Body of pancreas (tissue), 4 donors: Measurements from ENCODE around the gene NCAPD3.

Experiments
- POLR2A ChIP-seq, 3 donors: fragments of 450-650 bp; IDR thresholded peaks; one replicate each; pipeline ENCODE4 v1.6.1; 2016; ENCODE audit warnings: antibody characterized with exemption in 3 of 3, mild to moderate bottlenecking in 2 of 3
- TF ChIP-seq, protein P1 (sequence below), 7 experiments: fragments of 450-650 bp in 4 of 7; fragments of 200-600 bp in 3 of 7; sonication (generic) in 3 of 7; IDR thresholded peaks; one replicate each; pipeline ENCODE4 v1.5.1; 2016 to 2019; ENCODE audit warnings: antibody characterized with exemption in 7 of 7

DNA sequence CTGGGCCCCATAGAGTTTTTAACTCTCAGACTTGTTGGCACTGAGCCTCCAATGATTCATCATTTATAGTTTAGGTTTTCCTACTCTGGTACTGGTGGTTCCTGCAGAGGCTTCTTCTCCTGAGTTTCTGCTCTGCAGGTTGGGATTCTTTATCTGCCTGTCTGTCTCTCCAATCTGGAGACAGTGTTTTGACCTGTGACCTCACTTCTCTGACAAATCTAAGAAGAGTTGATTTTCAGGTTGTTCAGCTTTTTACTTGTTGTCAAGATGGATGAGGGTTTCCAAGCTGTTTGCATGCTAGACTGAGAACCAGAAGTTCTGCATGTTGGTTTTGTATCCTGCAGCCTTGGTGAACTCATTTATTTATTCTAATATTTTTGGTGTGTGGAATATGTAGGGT, 91.0 kb downstream of the NCAPD3 start:
- TF ChIP-seq, protein P1, sequence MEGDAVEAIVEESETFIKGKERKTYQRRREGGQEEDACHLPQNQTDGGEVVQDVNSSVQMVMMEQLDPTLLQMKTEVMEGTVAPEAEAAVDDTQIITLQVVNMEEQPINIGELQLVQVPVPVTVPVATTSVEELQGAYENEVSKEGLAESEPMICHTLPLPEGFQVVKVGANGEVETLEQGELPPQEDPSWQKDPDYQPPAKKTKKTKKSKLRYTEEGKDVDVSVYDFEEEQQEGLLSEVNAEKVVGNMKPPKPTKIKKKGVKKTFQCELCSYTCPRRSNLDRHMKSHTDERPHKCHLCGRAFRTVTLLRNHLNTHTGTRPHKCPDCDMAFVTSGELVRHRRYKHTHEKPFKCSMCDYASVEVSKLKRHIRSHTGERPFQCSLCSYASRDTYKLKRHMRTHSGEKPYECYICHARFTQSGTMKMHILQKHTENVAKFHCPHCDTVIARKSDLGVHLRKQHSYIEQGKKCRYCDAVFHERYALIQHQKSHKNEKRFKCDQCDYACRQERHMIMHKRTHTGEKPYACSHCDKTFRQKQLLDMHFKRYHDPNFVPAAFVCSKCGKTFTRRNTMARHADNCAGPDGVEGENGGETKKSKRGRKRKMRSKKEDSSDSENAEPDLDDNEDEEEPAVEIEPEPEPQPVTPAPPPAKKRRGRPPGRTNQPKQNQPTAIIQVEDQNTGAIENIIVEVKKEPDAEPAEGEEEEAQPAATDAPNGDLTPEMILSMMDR (IDR thresholded peaks at IDR 0.05) = no peak
- no peak for TF ChIP-seq POLR2A (IDR thresholded peaks at IDR 0.05)
